HG02610 (cell line): ENCODE measurements around the gene RANGAP1.
A peak's percentile ranks its signal among the peaks of the same experiment; 100 is the strongest.

Experiments
- ATAC-seq: cut with Tn5 transposase; IDR thresholded peaks from one replicate; pipeline ENCODE4 v1.9.1; 2021; ENCODE audit warnings: mild to moderate bottlenecking, moderate library complexity; ENCODE audit not compliant: unreplicated experiment

The RANGAP1 gene

GRCh38 chr22:41204066-41204465, 81.9 kb downstream of the RANGAP1 start:
- ATAC-seq, result no peak

GRCh38 chr22:41203118-41203517, 82.9 kb downstream of the RANGAP1 start:
- ATAC-seq, result no peak

- no peak for ATAC-seq
These were observed 84.8 kb downstream of the RANGAP1 start for GRCh38 chr22:41201141-41201540.

- no peak for ATAC-seq
These were observed 87.9 kb downstream of the RANGAP1 start for GRCh38 chr22:41198027-41198580.

- peak; percentile 50 for ATAC-seq
These were observed 88.7 kb downstream of the RANGAP1 start for GRCh38 chr22:41197038-41197972.
